ENCODE results near the gene NUAK2. TPM values are rescaled to one million over a fixed set of nuclear protein-coding genes. Genes with fewer than 3 reads are reported as not detected.
A peak's percentile ranks its signal among the peaks of the same experiment; 100 is the strongest.
"Not testable (repeated sequence)": the region's sequence is repeated elsewhere in the genome, so short reads cannot be mapped to it uniquely, and the experiment has no call there.

The NUAK2 gene
- polyA plus RNA-seq, 1 donor from 2014 or later = 1.4 TPM

DNA sequence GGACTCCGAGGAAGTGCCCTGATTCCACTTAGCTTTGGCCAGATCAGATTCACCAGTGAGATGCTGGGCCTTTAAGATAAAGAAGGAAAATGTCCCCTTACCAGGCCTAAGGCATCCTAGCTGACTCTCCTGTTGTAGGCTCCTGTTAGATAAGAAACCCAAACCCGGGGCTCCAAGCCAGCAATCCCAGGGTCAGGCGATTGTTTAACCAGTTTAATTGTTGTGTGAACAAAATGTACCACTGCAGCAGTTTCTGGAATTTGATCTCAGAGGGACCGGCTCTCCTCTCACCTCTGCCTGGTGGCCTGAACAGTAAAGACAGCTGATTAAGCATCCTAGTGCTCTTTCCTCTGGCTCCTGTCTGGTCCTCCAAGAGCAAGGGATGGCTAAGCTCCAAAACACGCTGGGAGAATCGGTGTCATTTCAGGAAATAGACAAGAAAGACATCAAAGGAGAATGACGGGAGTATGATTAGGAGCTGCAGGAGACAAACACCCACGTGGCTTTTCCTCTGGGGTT is 44.5 kb upstream of the NUAK2 start:
- H3K9ac ChIP-seq (ENCODE audit: low read length) = peak overlapping the region; percentile 45
- H3K4me2 ChIP-seq (ENCODE audit: low read length) = no peak overlapping the region
- H4K20me1 ChIP-seq (ENCODE audit: insufficient read depth) = no peaks in the 10 kb centered on the region
- H2AFZ ChIP-seq (ENCODE audit: low read depth, low read length) = peak overlapping the region; percentile 43
- H3K9me3 ChIP-seq (ENCODE audit: low read length) = no peaks in the 10 kb centered on the region
- H3K36me3 ChIP-seq (ENCODE audit: insufficient read depth, low read length) = no peaks in the 10 kb centered on the region
- H3K4me3 ChIP-seq (ENCODE audit: low read length) = no peak overlapping the region
- no peaks in the 10 kb centered on the region for H3F3A ChIP-seq (ENCODE audit: insufficient read depth, low read length, poor library complexity, severe bottlenecking)
- H3K27ac ChIP-seq (ENCODE audit: low read length) = peak overlapping the region; percentile 74
- H3K27me3 ChIP-seq (ENCODE audit: insufficient read depth, low read depth, low read length) = no peaks in the 10 kb centered on the region
- no peaks in the 10 kb centered on the region for H3K79me2 ChIP-seq (replicated peaks; ENCODE audit: insufficient read depth, low read length)
- no peaks in the 10 kb centered on the region for H3K9me2 ChIP-seq (ENCODE audit: insufficient read depth, low read length)
- TF ChIP-seq TAF1 (IDR thresholded peaks at IDR 0.05; ENCODE audit: low read depth) (no peak), SMC3 (conservative IDR thresholded peaks at IDR 0.05; ENCODE audit: poor library complexity) (no peak), MXI1 (conservative IDR thresholded peaks at IDR 0.05; ENCODE audit: poor library complexity, severe bottlenecking) (no peak)

DNA sequence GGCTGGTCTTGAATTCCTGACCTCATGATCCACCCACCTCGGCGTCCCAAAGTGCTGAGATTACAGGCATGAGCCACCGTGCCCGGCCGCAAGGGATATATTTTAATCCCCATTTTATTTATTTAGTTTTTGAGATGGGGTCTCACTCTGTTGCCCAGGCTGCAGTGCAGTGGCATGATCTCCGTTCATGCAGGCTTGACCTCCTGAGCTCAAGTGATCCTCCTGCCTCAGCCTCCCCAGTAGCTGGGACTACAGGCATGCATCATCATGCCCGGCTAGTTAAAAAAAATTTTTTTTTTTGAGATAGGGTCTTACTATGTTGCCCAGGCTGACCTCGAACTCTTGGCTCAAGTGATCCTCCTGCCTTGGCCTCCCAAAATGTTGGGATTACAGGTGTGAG is 43.5 kb upstream of the NUAK2 start:
- not testable (repeated sequence) for H3K79me2 ChIP-seq (replicated peaks; ENCODE audit: insufficient read depth, low read length); H2AFZ ChIP-seq (ENCODE audit: low read depth, low read length); H4K20me1 ChIP-seq (ENCODE audit: insufficient read depth); H3K9ac ChIP-seq (ENCODE audit: low read length); H3F3A ChIP-seq (ENCODE audit: insufficient read depth, low read length, poor library complexity, severe bottlenecking); H3K4me3 ChIP-seq (ENCODE audit: low read length); H3K4me2 ChIP-seq (ENCODE audit: low read length); H3K9me3 ChIP-seq (ENCODE audit: low read length); H3K36me3 ChIP-seq (ENCODE audit: insufficient read depth, low read length); H3K27me3 ChIP-seq (ENCODE audit: insufficient read depth, low read depth, low read length); H3K9me2 ChIP-seq (ENCODE audit: insufficient read depth, low read length); H3K27ac ChIP-seq (ENCODE audit: low read length)

DNA sequence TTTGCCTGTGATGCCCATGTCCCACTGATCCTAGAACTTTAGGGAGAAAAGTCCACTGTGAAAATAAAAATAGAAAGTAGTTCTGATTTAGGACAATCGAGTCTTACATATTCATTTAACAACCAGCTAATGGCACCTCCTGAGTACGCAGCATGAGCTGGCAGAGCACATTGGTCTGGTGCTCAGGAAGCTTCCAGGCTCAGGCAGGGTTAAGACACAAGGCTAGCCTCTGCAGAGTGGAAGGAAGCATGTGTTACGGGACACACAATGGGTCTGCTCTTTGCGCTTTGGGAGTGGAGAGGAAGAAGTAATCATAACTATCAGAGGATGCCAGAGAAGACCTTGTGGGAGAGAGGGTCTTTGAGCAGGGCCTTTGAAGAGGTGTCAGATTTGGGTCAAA is 39.3 kb upstream of the NUAK2 start:
- H2AFZ ChIP-seq (ENCODE audit: low read depth, low read length) = no peak overlapping the region
- H3K4me3 ChIP-seq (ENCODE audit: low read length) = no peak overlapping the region
- H3K4me2 ChIP-seq (ENCODE audit: low read length) = no peak overlapping the region

More for the DNA sequence above, 39.3 kb upstream of the NUAK2 start:
- Histone ChIP-seq H3F3A (ENCODE audit: insufficient read depth, low read length, poor library complexity, severe bottlenecking) (no peaks in the 10 kb centered on the region), H3K9me2 (ENCODE audit: insufficient read depth, low read length) (no peaks in the 10 kb centered on the region), H3K79me2 (replicated peaks; ENCODE audit: insufficient read depth, low read length) (no peaks in the 10 kb centered on the region), H3K27ac (ENCODE audit: low read length) (no peak overlapping the region), H3K36me3 (ENCODE audit: insufficient read depth, low read length) (no peaks in the 10 kb centered on the region), H3K9me3 (ENCODE audit: low read length) (no peaks in the 10 kb centered on the region), H3K27me3 (ENCODE audit: insufficient read depth, low read depth, low read length) (no peaks in the 10 kb centered on the region), H3K9ac (ENCODE audit: low read length) (no peak overlapping the region), H4K20me1 (ENCODE audit: insufficient read depth) (no peaks in the 10 kb centered on the region)
- TF ChIP-seq MXI1 (conservative IDR thresholded peaks at IDR 0.05; ENCODE audit: poor library complexity, severe bottlenecking) (no peak), TAF1 (IDR thresholded peaks at IDR 0.05; ENCODE audit: low read depth) (no peak), EZH2 (IDR thresholded peaks at IDR 0.05; ENCODE audit: borderline replicate concordance, insufficient read depth, low read length, poor library complexity, severe bottlenecking) (no peak), RAD21 (conservative IDR thresholded peaks at IDR 0.05) (no peak), EP300 (conservative IDR thresholded peaks at IDR 0.05; ENCODE audit: poor library complexity, severe bottlenecking) (no peak), SMC3 (conservative IDR thresholded peaks at IDR 0.05; ENCODE audit: poor library complexity) (no peak), POLR2AphosphoS5 (IDR thresholded peaks at IDR 0.05) (no peak)
- TF ChIP-seq, protein P1, sequence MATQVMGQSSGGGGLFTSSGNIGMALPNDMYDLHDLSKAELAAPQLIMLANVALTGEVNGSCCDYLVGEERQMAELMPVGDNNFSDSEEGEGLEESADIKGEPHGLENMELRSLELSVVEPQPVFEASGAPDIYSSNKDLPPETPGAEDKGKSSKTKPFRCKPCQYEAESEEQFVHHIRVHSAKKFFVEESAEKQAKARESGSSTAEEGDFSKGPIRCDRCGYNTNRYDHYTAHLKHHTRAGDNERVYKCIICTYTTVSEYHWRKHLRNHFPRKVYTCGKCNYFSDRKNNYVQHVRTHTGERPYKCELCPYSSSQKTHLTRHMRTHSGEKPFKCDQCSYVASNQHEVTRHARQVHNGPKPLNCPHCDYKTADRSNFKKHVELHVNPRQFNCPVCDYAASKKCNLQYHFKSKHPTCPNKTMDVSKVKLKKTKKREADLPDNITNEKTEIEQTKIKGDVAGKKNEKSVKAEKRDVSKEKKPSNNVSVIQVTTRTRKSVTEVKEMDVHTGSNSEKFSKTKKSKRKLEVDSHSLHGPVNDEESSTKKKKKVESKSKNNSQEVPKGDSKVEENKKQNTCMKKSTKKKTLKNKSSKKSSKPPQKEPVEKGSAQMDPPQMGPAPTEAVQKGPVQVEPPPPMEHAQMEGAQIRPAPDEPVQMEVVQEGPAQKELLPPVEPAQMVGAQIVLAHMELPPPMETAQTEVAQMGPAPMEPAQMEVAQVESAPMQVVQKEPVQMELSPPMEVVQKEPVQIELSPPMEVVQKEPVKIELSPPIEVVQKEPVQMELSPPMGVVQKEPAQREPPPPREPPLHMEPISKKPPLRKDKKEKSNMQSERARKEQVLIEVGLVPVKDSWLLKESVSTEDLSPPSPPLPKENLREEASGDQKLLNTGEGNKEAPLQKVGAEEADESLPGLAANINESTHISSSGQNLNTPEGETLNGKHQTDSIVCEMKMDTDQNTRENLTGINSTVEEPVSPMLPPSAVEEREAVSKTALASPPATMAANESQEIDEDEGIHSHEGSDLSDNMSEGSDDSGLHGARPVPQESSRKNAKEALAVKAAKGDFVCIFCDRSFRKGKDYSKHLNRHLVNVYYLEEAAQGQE (IDR thresholded peaks at IDR 0.05; ENCODE audit: borderline replicate concordance) = no peak
- TF ChIP-seq, protein P2, sequence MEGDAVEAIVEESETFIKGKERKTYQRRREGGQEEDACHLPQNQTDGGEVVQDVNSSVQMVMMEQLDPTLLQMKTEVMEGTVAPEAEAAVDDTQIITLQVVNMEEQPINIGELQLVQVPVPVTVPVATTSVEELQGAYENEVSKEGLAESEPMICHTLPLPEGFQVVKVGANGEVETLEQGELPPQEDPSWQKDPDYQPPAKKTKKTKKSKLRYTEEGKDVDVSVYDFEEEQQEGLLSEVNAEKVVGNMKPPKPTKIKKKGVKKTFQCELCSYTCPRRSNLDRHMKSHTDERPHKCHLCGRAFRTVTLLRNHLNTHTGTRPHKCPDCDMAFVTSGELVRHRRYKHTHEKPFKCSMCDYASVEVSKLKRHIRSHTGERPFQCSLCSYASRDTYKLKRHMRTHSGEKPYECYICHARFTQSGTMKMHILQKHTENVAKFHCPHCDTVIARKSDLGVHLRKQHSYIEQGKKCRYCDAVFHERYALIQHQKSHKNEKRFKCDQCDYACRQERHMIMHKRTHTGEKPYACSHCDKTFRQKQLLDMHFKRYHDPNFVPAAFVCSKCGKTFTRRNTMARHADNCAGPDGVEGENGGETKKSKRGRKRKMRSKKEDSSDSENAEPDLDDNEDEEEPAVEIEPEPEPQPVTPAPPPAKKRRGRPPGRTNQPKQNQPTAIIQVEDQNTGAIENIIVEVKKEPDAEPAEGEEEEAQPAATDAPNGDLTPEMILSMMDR (IDR thresholded peaks at IDR 0.05; ENCODE audit: poor library complexity, severe bottlenecking) = no peak
